GM12878 (cell line): ENCODE results near the gene INO80D. TPM values are rescaled to one million over a fixed set of nuclear protein-coding genes. Genes with fewer than 3 reads are reported as not detected.

Experiments
- ATAC-seq: fragments of 200-7000 bp; cut with Tn5 transposase; 3 replicates; pipeline ENCODE4 v1.9.1; 2020; ENCODE audit warnings: mild to moderate bottlenecking, moderate library complexity
- BruUV-seq: library from RNA; stranded (reverse); fragments of 400-500 nt; replicated peaks from 2 replicates; lab custom pipeline; 2021; lab: Mats Ljungman, UMichigan
- CTCF ChIA-PET: fragments of 300-600 bp; sonication (Branson Sonifier 250); formaldehyde crosslinking; extraction: SDS; loops from one replicate; lab custom pipeline; 2021; ENCODE audit warnings: inconsistent platforms; lab: Yijun Ruan, JAX
- POLR2A ChIA-PET: fragments of 350-600 bp; formaldehyde crosslinking; extraction: SDS; loops from one replicate; lab custom pipeline; 2021; ENCODE audit warnings: inconsistent platforms; lab: Charles Lee
- RAD21 ChIA-PET: fragments of 300-600 bp; sonication (Branson Sonifier 250); formaldehyde crosslinking; loops from one replicate; lab custom pipeline; 2023; ENCODE audit warnings: antibody characterized with exemption; ENCODE audit not compliant: unreplicated experiment; lab: Charles Lee
- SMC1A ChIA-PET: fragments of 300-600 bp; sonication (Branson Sonifier 250); formaldehyde crosslinking; loops from one replicate; lab custom pipeline; 2023; ENCODE audit not compliant: unreplicated experiment, uncharacterized antibody; lab: Charles Lee
- DNase-seq: peaks from one replicate; pipeline ENCODE4 v3.0.0-alpha.2; 2011; ENCODE audit warnings: low read depth, low spot score
- FAIRE-seq: peaks from 3 replicates; lab custom pipeline; 2011; peaks lifted over from hg19 to GRCh38; lab: Jason Lieb, UNC
- H2AFZ ChIP-seq: 2 replicates; pipeline ENCODE4 v1.6.0; 2011; ENCODE audit warnings: low read depth, low read length, control low read depth; ENCODE audit not compliant: control insufficient read depth
- H3K27ac ChIP-seq: 2 replicates; pipeline ENCODE4 v1.5.1; 2011; ENCODE audit warnings: control low read depth; ENCODE audit not compliant: control insufficient read depth, insufficient read depth
- H3K27me3 ChIP-seq, 2 experiments: replicated peaks in 1 of 2; 2 replicates each; pipeline versions ENCODE4 v1.6.0 to v1.6.1; 2011; ENCODE audit warnings: low read length in 1 of 2; ENCODE audit not compliant: control insufficient read depth in 2 of 2, insufficient read depth in 2 of 2
- H3K36me3 ChIP-seq, 2 experiments: 2 replicates each; pipeline ENCODE4 v1.5.1; 2011; ENCODE audit warnings: low read length in 1 of 2; ENCODE audit not compliant: control insufficient read depth in 2 of 2, insufficient read depth in 2 of 2
- H3K4me1 ChIP-seq: 2 replicates; pipeline ENCODE4 v1.6.1; 2011; ENCODE audit warnings: mild to moderate bottlenecking, low read length, moderate library complexity, mixed read lengths; ENCODE audit not compliant: control insufficient read depth, insufficient read depth
- H3K4me2 ChIP-seq: 2 replicates; pipeline ENCODE4 v1.6.0; 2011; ENCODE audit warnings: control low read depth; ENCODE audit not compliant: control insufficient read depth, insufficient read depth
- H3K4me3 ChIP-seq: fragments of 200-600 bp; sonication (generic); 2 replicates; pipeline ENCODE4 v1.5.1; 2016
- H3K79me2 ChIP-seq: 2 replicates; pipeline ENCODE4 v1.6.0; 2011; ENCODE audit warnings: low read length; ENCODE audit not compliant: control insufficient read depth, insufficient read depth
- H3K9ac ChIP-seq: 2 replicates; pipeline ENCODE4 v1.8.0; 2011; ENCODE audit warnings: low read length, control low read depth, mixed read lengths; ENCODE audit not compliant: control insufficient read depth, insufficient read depth
- H3K9me3 ChIP-seq: replicated peaks from 3 replicates; pipeline ENCODE4 v1.5.1; 2011; ENCODE audit warnings: mild to moderate bottlenecking, low read length; ENCODE audit not compliant: control insufficient read depth, insufficient read depth
- H4K20me1 ChIP-seq: 2 replicates; pipeline ENCODE4 v1.6.0; 2011; ENCODE audit not compliant: control insufficient read depth, insufficient read depth
- BCL11A ChIP-seq: IDR thresholded peaks from 2 replicates; pipeline ENCODE4 v1.6.1; 2011; ENCODE audit warnings: low read depth, low read length
- CBFB ChIP-seq: IDR thresholded peaks from 2 replicates; pipeline ENCODE4 v1.6.1; 2016; ENCODE audit warnings: antibody characterized with exemption, low read depth
- CEBPB ChIP-seq, 2 experiments: fragments of 150-350 bp in 1 of 2; IDR thresholded peaks; 2 replicates each; pipeline ENCODE4 v1.6.1; 2012 to 2014; ENCODE audit warnings: low read depth in 2 of 2, low read length in 2 of 2, borderline replicate concordance in 1 of 2, inconsistent platforms in 1 of 2
- CHD2 ChIP-seq: IDR thresholded peaks from 2 replicates; pipeline ENCODE4 v1.6.1; 2011; ENCODE audit warnings: low read depth, low read length, improper control_type of control experiment, borderline replicate concordance
- EGR1 ChIP-seq, 2 experiments: IDR thresholded peaks; 1 replicate in 1 of 2; 2 replicates in 1 of 2; pipeline ENCODE4 v1.6.1; 2011 to 2012; ENCODE audit warnings: low read depth in 2 of 2, low read length in 2 of 2, borderline replicate concordance in 1 of 2, mild to moderate bottlenecking in 1 of 2, moderate library complexity in 1 of 2
- HCFC1 ChIP-seq: fragments of 150-350 bp; IDR thresholded peaks from 2 replicates; pipeline ENCODE4 v1.6.1; 2014; ENCODE audit warnings: low read length
- LARP7 ChIP-seq: fragments of 450-650 bp; IDR thresholded peaks from 2 replicates; pipeline ENCODE4 v1.6.1; 2017; ENCODE audit warnings: mild to moderate bottlenecking
- NBN ChIP-seq: fragments of 450-650 bp; IDR thresholded peaks from 2 replicates; pipeline ENCODE4 v1.6.1; 2016
- POLR2AphosphoS2 ChIP-seq: IDR thresholded peaks from 2 replicates; pipeline ENCODE4 v1.6.1; 2011; ENCODE audit warnings: low read depth, mild to moderate bottlenecking, low read length, improper control_type of control experiment, moderate library complexity
- RB1 ChIP-seq: fragments of 450-650 bp; formaldehyde crosslinking; IDR thresholded peaks from 2 replicates; pipeline ENCODE4 v1.6.1; 2017; ENCODE audit warnings: mild to moderate bottlenecking, borderline replicate concordance
- RUNX3 ChIP-seq: IDR thresholded peaks from 2 replicates; pipeline ENCODE4 v1.6.1; 2012; ENCODE audit warnings: low read length, inconsistent platforms
- SMC3 ChIP-seq: IDR thresholded peaks from 2 replicates; pipeline ENCODE4 v1.6.1; 2011; ENCODE audit warnings: low read length, improper control_type of control experiment, borderline replicate concordance
- ZNF274 ChIP-seq: IDR thresholded peaks from one replicate; pipeline ENCODE4 v1.8.0; 2011; ENCODE audit not compliant: insufficient read length, insufficient read depth
- WGBS: methylation state at CpG from one replicate; pipeline ENCODE4 v1.1.6; 2016; ENCODE audit warnings: low lambda C conversion rate; ENCODE audit not compliant: insufficient replicate concordance, insufficient coverage; ENCODE audit errors: missing lambda C conversion rate; 5-methylcytosine and 5-hydroxymethylcytosine counted together
- in situ Hi-C: fragments of 300-500 bp; cut with MboI; formaldehyde crosslinking; loops from 9 replicates; pipeline ENCODE4 v1.14.3; 2018; ENCODE audit warnings: mixed read lengths
- intact Hi-C: fragments of 100-400 bp; cut with micrococcal nuclease; formaldehyde crosslinking; loops from one replicate; pipeline ENCODE4 v1.14.2; 2022; ENCODE audit not compliant: unreplicated experiment
- polyA plus RNA-seq, 11 experiments: library from polyadenylated mRNA; depleted of rRNA in 4 of 11; unstranded in 6 of 11; stranded (reverse) in 5 of 11; fragments of >200 nt; fragmentation: Nextera tagmentation in 4 of 11; fragmentation: Illumina TruSeq in 1 of 11; extraction: Ambion mirVana in 4 of 11; extraction: Trizol in 1 of 11; gene quantifications; 1 replicate in 1 of 11; 2 replicates in 10 of 11; pipeline versions ENCODE4 v1.2.1 to v1.2.3, GENCODE V29; 2011 to 2016; ENCODE audit warnings: inconsistent platforms in 2 of 11, missing spikeins in 2 of 11, low read depth in 1 of 11
- total RNA-seq, 4 experiments: library from RNA; depleted of rRNA in 3 of 4; stranded (reverse); fragments of >200 nt in 3 of 4; fragmentation: Illumina TruSeq in 1 of 4; extraction: Trizol in 1 of 4; gene quantifications; 2 replicates each; pipeline versions ENCODE4 v1.2.1 to v1.2.3, GENCODE V29; 2013 to 2021
- TF ChIP-seq, protein P1 (sequence below): fragments of 450-650 bp; IDR thresholded peaks from 2 replicates; pipeline ENCODE4 v1.6.1; 2016; ENCODE audit warnings: mild to moderate bottlenecking, moderate library complexity, borderline replicate concordance
- TF ChIP-seq, protein P2 (sequence below): IDR thresholded peaks from 2 replicates; pipeline ENCODE4 v1.6.1; 2011; ENCODE audit warnings: mild to moderate bottlenecking, low read depth, low read length, moderate library complexity; ENCODE audit not compliant: insufficient replicate concordance
- TF ChIP-seq, protein P3 (sequence below): fragments of 450-650 bp; IDR thresholded peaks from 2 replicates; pipeline ENCODE4 v1.6.1; 2017; ENCODE audit warnings: borderline replicate concordance

The INO80D gene
- total and polyA plus RNA-seq, 10 of the 15 experiments (the other 5 are each of a cell fraction or from before 2014, with no cell fraction given) = 0.73 to 16.3 (median 4.7) TPM

DNA sequence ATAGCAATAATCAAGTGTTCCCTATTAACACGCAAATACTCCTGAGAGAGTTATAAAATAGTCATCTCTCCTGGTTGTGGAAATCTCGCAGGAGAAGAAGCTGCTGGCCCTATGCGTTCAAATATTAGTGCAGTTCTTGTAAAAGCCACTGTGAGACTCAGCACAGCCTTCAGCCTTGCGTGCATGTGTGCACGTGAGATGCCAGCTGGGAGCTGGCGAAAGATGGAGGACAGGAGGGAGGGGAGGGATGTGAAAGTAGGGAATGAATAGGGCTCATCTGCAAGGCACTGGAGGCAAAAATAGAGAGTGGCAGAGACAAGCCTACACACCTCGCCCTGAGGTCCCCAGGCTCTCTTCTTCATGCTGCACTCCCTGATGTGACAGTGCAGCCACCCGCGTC lies 126.5 kb downstream of the INO80D start:
- no TSS peak for BruUV-seq
- no peak for DNase-seq
- no peaks in the 10 kb centered on the region for H3K27me3 ChIP-seq
- no peak for ATAC-seq
- intact Hi-C loops (no loop called here), in situ Hi-C loops (no loop called here)
- no peaks in the 10 kb centered on the region for H3K9me3 ChIP-seq
- ChIA-PET SMC1A (interaction anchor here (1.1 kb wide), 1 partner anchor 15 kb away, joined by 3 read pairs; no protein-coding TSS in a partner anchor), CTCF (interaction anchor here (4.5 kb wide), 1 partner anchor 11 kb away, joined by 22 read pairs; no protein-coding TSS in a partner anchor), POLR2A (no interaction called here), RAD21 (no interaction called here)
- H3K79me2 ChIP-seq = no peaks in the 10 kb centered on the region
- no peaks in the 10 kb centered on the region for H3K4me1 ChIP-seq
- H2AFZ ChIP-seq = no peak overlapping the region
- H3K4me3 ChIP-seq = no peak overlapping the region
- FAIRE-seq = no peak
- H4K20me1 ChIP-seq = no peaks in the 10 kb centered on the region
- no peaks in the 10 kb centered on the region for H3K36me3 ChIP-seq
- no peak overlapping the region for H3K4me2 ChIP-seq
- WGBS = 53% methylated on average over 9 of the region's 9 CpGs
- TF ChIP-seq HCFC1 = no peak
- no peak for TF ChIP-seq RB1
- TF ChIP-seq, protein P1, sequence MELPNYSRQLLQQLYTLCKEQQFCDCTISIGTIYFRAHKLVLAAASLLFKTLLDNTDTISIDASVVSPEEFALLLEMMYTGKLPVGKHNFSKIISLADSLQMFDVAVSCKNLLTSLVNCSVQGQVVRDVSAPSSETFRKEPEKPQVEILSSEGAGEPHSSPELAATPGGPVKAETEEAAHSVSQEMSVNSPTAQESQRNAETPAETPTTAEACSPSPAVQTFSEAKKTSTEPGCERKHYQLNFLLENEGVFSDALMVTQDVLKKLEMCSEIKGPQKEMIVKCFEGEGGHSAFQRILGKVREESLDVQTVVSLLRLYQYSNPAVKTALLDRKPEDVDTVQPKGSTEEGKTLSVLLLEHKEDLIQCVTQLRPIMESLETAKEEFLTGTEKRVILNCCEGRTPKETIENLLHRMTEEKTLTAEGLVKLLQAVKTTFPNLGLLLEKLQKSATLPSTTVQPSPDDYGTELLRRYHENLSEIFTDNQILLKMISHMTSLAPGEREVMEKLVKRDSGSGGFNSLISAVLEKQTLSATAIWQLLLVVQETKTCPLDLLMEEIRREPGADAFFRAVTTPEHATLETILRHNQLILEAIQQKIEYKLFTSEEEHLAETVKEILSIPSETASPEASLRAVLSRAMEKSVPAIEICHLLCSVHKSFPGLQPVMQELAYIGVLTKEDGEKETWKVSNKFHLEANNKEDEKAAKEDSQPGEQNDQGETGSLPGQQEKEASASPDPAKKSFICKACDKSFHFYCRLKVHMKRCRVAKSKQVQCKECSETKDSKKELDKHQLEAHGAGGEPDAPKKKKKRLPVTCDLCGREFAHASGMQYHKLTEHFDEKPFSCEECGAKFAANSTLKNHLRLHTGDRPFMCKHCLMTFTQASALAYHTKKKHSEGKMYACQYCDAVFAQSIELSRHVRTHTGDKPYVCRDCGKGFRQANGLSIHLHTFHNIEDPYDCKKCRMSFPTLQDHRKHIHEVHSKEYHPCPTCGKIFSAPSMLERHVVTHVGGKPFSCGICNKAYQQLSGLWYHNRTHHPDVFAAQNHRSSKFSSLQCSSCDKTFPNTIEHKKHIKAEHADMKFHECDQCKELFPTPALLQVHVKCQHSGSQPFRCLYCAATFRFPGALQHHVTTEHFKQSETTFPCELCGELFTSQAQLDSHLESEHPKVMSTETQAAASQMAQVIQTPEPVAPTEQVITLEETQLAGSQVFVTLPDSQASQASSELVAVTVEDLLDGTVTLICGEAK = no peak
- TF ChIP-seq CHD2 = no peak
- TF ChIP-seq POLR2AphosphoS2 = no peak
- no peak for TF ChIP-seq ZNF274
- TF ChIP-seq, protein P2, sequence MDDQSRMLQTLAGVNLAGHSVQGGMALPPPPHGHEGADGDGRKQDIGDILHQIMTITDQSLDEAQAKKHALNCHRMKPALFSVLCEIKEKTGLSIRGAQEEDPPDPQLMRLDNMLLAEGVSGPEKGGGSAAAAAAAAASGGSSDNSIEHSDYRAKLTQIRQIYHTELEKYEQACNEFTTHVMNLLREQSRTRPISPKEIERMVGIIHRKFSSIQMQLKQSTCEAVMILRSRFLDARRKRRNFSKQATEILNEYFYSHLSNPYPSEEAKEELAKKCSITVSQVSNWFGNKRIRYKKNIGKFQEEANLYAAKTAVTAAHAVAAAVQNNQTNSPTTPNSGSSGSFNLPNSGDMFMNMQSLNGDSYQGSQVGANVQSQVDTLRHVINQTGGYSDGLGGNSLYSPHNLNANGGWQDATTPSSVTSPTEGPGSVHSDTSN = no peak
- TF ChIP-seq BCL11A = no peak
- TF ChIP-seq EGR1 (IDR thresholded peaks at IDR 0.05; ENCODE audit: borderline replicate concordance in 1 of 2, low read depth in 2 of 2, low read length in 2 of 2) = no peak
- TF ChIP-seq NBN = no peak
- TF ChIP-seq, protein P3, sequence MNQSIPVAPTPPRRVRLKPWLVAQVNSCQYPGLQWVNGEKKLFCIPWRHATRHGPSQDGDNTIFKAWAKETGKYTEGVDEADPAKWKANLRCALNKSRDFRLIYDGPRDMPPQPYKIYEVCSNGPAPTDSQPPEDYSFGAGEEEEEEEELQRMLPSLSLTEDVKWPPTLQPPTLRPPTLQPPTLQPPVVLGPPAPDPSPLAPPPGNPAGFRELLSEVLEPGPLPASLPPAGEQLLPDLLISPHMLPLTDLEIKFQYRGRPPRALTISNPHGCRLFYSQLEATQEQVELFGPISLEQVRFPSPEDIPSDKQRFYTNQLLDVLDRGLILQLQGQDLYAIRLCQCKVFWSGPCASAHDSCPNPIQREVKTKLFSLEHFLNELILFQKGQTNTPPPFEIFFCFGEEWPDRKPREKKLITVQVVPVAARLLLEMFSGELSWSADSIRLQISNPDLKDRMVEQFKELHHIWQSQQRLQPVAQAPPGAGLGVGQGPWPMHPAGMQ = no peak
- no peak for TF ChIP-seq CBFB
- TF ChIP-seq RUNX3 = no peak
- no peak for TF ChIP-seq SMC3
- no peak for TF ChIP-seq LARP7
- TF ChIP-seq CEBPB (IDR thresholded peaks at IDR 0.05; ENCODE audit: borderline replicate concordance in 1 of 2, low read depth in 2 of 2, low read length in 2 of 2) = no peak
- H3K27ac ChIP-seq = no peak overlapping the region
- H3K9ac ChIP-seq = no peak overlapping the region
